Suprapubic skin (tissue), 4 donors: ENCODE measurements around the gene MED22.

Experiments used
- CTCF ChIP-seq, 2 donors: fragments of 200-600 bp in 1 of 2; fragments of 450-650 bp in 1 of 2; sonication (generic) in 1 of 2; IDR thresholded peaks; one replicate each; pipeline ENCODE4 v1.5.1; 2016 to 2019; ENCODE audit warnings: antibody characterized with exemption in 2 of 2, mild to moderate bottlenecking in 1 of 2, moderate library complexity in 1 of 2
- EP300 ChIP-seq: sonication (generic); formaldehyde crosslinking; IDR thresholded peaks from one replicate; pipeline ENCODE4 v1.6.1; 2017; ENCODE audit warnings: antibody characterized with exemption
- POLR2A ChIP-seq, 2 donors: fragments of 450-650 bp; IDR thresholded peaks; one replicate each; pipeline ENCODE4 v1.6.1; 2017; ENCODE audit warnings: antibody characterized with exemption in 2 of 2, mild to moderate bottlenecking in 2 of 2, moderate library complexity in 2 of 2
- POLR2AphosphoS5 ChIP-seq, 3 donors: sonication (generic); formaldehyde crosslinking; IDR thresholded peaks; one replicate each; pipeline ENCODE4 v1.6.1; 2017; ENCODE audit warnings: antibody characterized with exemption in 3 of 3

- no peak for TF ChIP-seq CTCF (IDR thresholded peaks at IDR 0.05)
- TF ChIP-seq POLR2A (IDR thresholded peaks at IDR 0.05), result no peak
- TF ChIP-seq EP300, result no peak
- TF ChIP-seq POLR2AphosphoS5 (IDR thresholded peaks at IDR 0.05), result no peak
Measured at GRCh38 chr9:133397370-133397769, 49.4 kb upstream of the MED22 start.
